ENCODE measurements around the gene STX1B. TPM values are rescaled to one million over a fixed set of nuclear protein-coding genes. Genes with fewer than 3 reads are reported as not detected.

STX1B gene
- total RNA-seq, 1 donor from 2014 or later: 0.34 TPM

- intact Hi-C loops (cut with micrococcal nuclease): no loop called here
- no peak for DNase-seq (ENCODE audit: low spot score)
- H3K9me3 Mint-ChIP-seq: no peaks in the 10 kb centered on the region
- H3K27ac Mint-ChIP-seq: no peak overlapping the region
- peaks cover 48% of the 10 kb centered on the region for H3K27me3 Mint-ChIP-seq (ENCODE audit: insufficient read depth)
- no peaks in the 10 kb centered on the region for H3K36me3 Mint-ChIP-seq (ENCODE audit: low read depth)
- H3K4me3 Mint-ChIP-seq: no peak overlapping the region
- peaks cover 5% of the 10 kb centered on the region for H3K4me1 Mint-ChIP-seq (ENCODE audit: low read depth)
These were observed 1.9 kb downstream of the STX1B start for GRCh38 chr16:31008551-31008950.

DNA sequence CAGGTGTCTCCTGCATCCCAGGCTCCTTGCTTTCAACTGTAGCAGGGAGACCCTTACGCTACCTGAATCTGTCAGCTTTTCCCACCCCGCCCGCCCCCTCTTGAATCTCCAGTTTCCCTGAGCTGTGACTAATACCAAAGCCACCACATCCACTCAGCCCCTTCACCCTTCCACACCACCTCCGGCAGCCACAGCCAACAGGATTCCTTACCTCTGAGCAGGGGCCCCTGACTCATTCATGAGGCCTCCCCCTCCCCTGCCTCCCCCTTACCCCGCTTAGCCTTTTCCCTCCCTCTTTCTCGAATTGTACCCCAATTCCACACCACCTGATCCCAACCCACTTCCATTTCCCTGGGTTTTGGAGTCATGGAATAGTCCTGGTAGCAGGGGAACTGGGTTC is 2.3 kb downstream of the STX1B start:
- Mint-ChIP-seq H3K36me3 (ENCODE audit: low read depth) (no peaks in the 10 kb centered on the region), H3K27ac (no peak overlapping the region), H3K4me1 (ENCODE audit: low read depth) (peaks cover 5% of the 10 kb centered on the region), H3K4me3 (no peak overlapping the region), H3K9me3 (no peaks in the 10 kb centered on the region), H3K27me3 (ENCODE audit: insufficient read depth) (peaks cover 45% of the 10 kb centered on the region)
- no peak for DNase-seq (ENCODE audit: low spot score)
- intact Hi-C loops (cut with micrococcal nuclease): no loop called here

GRCh38 chr16:31007684-31008083 is 2.8 kb downstream of the STX1B start:
- Mint-ChIP-seq H3K27me3 (ENCODE audit: insufficient read depth) (peaks cover 41% of the 10 kb centered on the region), H3K4me1 (ENCODE audit: low read depth) (peaks cover 5% of the 10 kb centered on the region), H3K27ac (no peak overlapping the region), H3K9me3 (no peaks in the 10 kb centered on the region), H3K36me3 (ENCODE audit: low read depth) (no peaks in the 10 kb centered on the region), H3K4me3 (no peak overlapping the region)
- intact Hi-C loops (cut with micrococcal nuclease): no loop called here
- DNase-seq (ENCODE audit: low spot score): no peak

DNA sequence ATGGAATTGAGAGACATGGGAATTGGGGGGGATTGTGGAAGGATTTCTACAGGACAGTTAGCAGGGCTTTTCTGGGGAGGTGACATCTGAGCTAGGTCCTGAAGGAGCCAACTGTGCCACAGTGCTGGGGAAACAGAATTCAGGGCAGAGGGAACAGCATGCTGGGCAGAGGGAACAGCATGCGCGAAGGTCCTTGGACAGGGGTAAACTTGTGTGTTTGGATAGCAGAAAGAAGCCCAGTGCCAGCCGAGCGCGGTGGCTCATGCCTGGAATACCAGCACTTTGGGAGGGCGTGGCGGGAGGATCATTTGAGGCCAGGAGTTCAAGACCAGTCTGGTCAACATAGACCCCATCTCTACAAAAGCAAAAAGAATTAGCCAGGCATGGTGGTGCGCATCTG is 3.8 kb downstream of the STX1B start:
- Mint-ChIP-seq H3K4me1 (ENCODE audit: low read depth) (peaks cover 5% of the 10 kb centered on the region), H3K27ac (no peak overlapping the region), H3K36me3 (ENCODE audit: low read depth) (no peaks in the 10 kb centered on the region), H3K9me3 (no peaks in the 10 kb centered on the region), H3K27me3 (ENCODE audit: insufficient read depth) (peaks cover 33% of the 10 kb centered on the region), H3K4me3 (no peak overlapping the region)
- DNase-seq (ENCODE audit: low spot score): no peak
- intact Hi-C loops (cut with micrococcal nuclease): no loop called here

GRCh38 chr16:31006086-31006385 is 4.4 kb downstream of the STX1B start:
- Mint-ChIP-seq H3K4me1 (ENCODE audit: low read depth) (peaks cover 5% of the 10 kb centered on the region), H3K9me3 (no peaks in the 10 kb centered on the region), H3K27me3 (ENCODE audit: insufficient read depth) (peaks cover 30% of the 10 kb centered on the region), H3K4me3 (no peak overlapping the region), H3K27ac (no peak overlapping the region), H3K36me3 (ENCODE audit: low read depth) (no peaks in the 10 kb centered on the region)
- intact Hi-C loops (cut with micrococcal nuclease): no loop called here
- no peak for DNase-seq (ENCODE audit: low spot score)

DNA sequence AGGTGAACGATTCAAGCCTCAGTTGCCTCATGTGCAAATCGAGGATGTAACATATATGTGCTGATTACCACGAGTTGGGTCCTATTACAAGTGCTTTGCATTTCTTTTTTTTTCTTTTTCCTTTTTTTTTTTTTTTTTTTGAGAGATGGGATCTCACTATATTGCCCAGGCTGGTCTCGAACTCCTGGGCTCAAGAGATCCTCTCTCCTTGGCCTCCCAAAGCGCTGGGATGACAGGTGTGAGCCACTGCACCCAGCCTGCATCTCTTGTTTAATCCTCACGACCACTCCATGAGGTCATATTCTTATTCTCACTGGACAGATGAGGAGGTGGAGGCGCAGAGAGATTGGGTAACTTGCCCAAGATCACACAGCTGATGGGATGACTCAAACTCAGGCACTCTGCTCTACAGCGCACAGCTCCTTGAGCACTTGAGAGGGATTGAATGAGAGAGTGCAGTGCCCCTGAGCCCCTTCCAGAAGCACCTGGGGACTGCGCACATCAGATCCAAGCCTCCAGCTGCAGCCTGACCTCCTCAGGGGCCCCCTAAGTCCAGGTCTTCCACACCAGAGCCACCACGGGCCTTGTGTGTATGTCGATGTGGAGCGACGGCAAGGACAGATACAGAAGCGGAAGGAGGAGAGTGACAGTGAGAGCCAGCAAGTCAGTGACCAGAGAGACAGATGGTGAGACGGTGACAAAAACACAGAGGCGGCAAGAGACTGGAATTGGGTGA is 4.9 kb downstream of the STX1B start:
- H3K9me3 Mint-ChIP-seq: no peaks in the 10 kb centered on the region
- peaks cover 5% of the 10 kb centered on the region for H3K4me1 Mint-ChIP-seq (ENCODE audit: low read depth)
- H3K36me3 Mint-ChIP-seq (ENCODE audit: low read depth): no peaks in the 10 kb centered on the region
- peaks cover 32% of the 10 kb centered on the region for H3K27me3 Mint-ChIP-seq (ENCODE audit: insufficient read depth)
- H3K4me3 Mint-ChIP-seq: no peak overlapping the region
- intact Hi-C loops (cut with micrococcal nuclease): no loop called here
- DNase-seq (ENCODE audit: low spot score): no peak
- no peak overlapping the region for H3K27ac Mint-ChIP-seq

GRCh38 chr16:31004658-31005057 is 5.8 kb downstream of the STX1B start:
- H3K9me3 Mint-ChIP-seq: no peaks in the 10 kb centered on the region
- intact Hi-C loops (cut with micrococcal nuclease): no loop called here
- DNase-seq (ENCODE audit: low spot score): no peak
- peaks cover 27% of the 10 kb centered on the region for H3K27me3 Mint-ChIP-seq (ENCODE audit: insufficient read depth)
- H3K4me1 Mint-ChIP-seq (ENCODE audit: low read depth): peaks cover 5% of the 10 kb centered on the region
- H3K4me3 Mint-ChIP-seq: no peak overlapping the region
- no peaks in the 10 kb centered on the region for H3K36me3 Mint-ChIP-seq (ENCODE audit: low read depth)
- no peak overlapping the region for H3K27ac Mint-ChIP-seq

DNA sequence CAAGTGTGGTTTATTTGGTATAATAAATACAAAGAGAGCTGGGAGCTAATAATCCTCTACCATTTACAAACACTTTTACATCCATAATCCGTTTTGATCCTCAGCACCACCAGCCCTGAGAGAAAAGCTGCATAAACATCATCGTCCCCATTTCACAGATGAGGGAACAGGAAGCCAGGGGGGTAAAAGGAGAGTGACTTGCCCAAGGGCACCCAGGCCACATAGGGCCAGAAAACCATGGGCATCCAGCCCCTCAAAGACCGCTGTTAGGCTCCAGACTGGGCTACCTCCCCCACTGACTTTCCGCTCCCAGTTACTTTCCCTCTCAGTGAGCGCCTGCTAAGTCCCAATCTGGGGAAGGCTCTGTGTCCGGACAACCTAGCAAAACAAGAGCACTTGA is 6.7 kb downstream of the STX1B start:
- Mint-ChIP-seq H3K4me3 (no peak overlapping the region), H3K9me3 (no peaks in the 10 kb centered on the region), H3K4me1 (ENCODE audit: low read depth) (no peaks in the 10 kb centered on the region), H3K27ac (no peak overlapping the region), H3K36me3 (ENCODE audit: low read depth) (no peaks in the 10 kb centered on the region), H3K27me3 (ENCODE audit: insufficient read depth) (peaks cover 26% of the 10 kb centered on the region)
- no peak for DNase-seq (ENCODE audit: low spot score)
- intact Hi-C loops (cut with micrococcal nuclease): no loop called here

DNA sequence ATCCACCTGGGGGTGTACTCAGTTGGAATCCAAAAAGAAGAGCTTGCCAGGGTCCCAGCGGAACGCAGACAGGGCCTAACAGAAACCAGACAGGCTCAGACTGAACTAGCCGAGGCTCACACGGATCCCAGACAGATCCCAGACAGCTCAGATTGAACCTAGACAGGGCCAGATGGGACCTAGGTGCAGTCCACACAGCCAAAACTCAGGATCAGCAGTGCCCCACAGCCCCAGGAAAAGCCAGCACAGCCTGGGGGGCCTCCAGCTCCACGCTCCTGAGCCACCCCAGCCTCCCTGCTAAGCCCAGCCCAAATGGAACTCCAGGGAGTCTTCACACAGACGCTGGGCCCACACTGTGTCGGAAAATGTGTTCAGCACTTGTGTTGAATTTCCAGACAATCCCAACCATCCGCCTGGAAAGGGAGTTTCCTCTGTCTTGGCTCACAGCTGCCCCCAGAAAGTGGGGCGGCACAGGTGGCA is 7.5 kb downstream of the STX1B start:
- Mint-ChIP-seq H3K36me3 (ENCODE audit: low read depth) (no peaks in the 10 kb centered on the region), H3K9me3 (no peaks in the 10 kb centered on the region)
- intact Hi-C loops (cut with micrococcal nuclease): no loop called here

GRCh38 chr16:31002250-31002700 is 8.2 kb downstream of the STX1B start:
- no peaks in the 10 kb centered on the region for H3K4me1 Mint-ChIP-seq (ENCODE audit: low read depth)
- DNase-seq (ENCODE audit: low spot score): no peak
- no peaks in the 10 kb centered on the region for H3K36me3 Mint-ChIP-seq (ENCODE audit: low read depth)
- intact Hi-C loops (cut with micrococcal nuclease): no loop called here
- H3K4me3 Mint-ChIP-seq: no peak overlapping the region
- H3K27ac Mint-ChIP-seq: no peak overlapping the region
- peaks cover 27% of the 10 kb centered on the region for H3K27me3 Mint-ChIP-seq (ENCODE audit: insufficient read depth)
- no peaks in the 10 kb centered on the region for H3K9me3 Mint-ChIP-seq

More for the DNA sequence above, 7.5 kb downstream of the STX1B start:
- no peak overlapping the region for H3K4me3 Mint-ChIP-seq
- DNase-seq (ENCODE audit: low spot score): no peak
- H3K27ac Mint-ChIP-seq: no peak overlapping the region
- H3K27me3 Mint-ChIP-seq (ENCODE audit: insufficient read depth): peaks cover 26% of the 10 kb centered on the region
- H3K4me1 Mint-ChIP-seq (ENCODE audit: low read depth): no peaks in the 10 kb centered on the region

GRCh38 chr16:31001507-31002249 is 8.8 kb downstream of the STX1B start:
- H3K27me3 Mint-ChIP-seq (ENCODE audit: insufficient read depth): peaks cover 25% of the 10 kb centered on the region
- no peaks in the 10 kb centered on the region for H3K9me3 Mint-ChIP-seq
- DNase-seq (ENCODE audit: low spot score): no peak
- H3K4me3 Mint-ChIP-seq: no peak overlapping the region
- H3K36me3 Mint-ChIP-seq (ENCODE audit: low read depth): no peaks in the 10 kb centered on the region
- intact Hi-C loops (cut with micrococcal nuclease): no loop called here
- H3K27ac Mint-ChIP-seq: no peak overlapping the region
- H3K4me1 Mint-ChIP-seq (ENCODE audit: low read depth): no peaks in the 10 kb centered on the region

GRCh38 chr16:31000671-31001382 is 9.6 kb downstream of the STX1B start:
- H3K9me3 Mint-ChIP-seq: no peaks in the 10 kb centered on the region
- intact Hi-C loops (cut with micrococcal nuclease): no loop called here
- H3K27me3 Mint-ChIP-seq (ENCODE audit: insufficient read depth): peaks cover 23% of the 10 kb centered on the region
- no peak overlapping the region for H3K27ac Mint-ChIP-seq
- H3K4me3 Mint-ChIP-seq: no peak overlapping the region
- H3K36me3 Mint-ChIP-seq (ENCODE audit: low read depth): no peaks in the 10 kb centered on the region
- DNase-seq (ENCODE audit: low spot score): no peak
- peaks cover 5% of the 10 kb centered on the region for H3K4me1 Mint-ChIP-seq (ENCODE audit: low read depth)

All from activated T-helper 1 cell treated with anti-CD3 and anti-CD28 coated beads, Interleukin-12 subunit alpha, Interleukin-12 subunit beta, Interleukin-2, Interleukin-4 antibody, amounts not matched to agents 30 ng/mL and 10 ng/mL and 1 ng/mL, durations not matched to agents 14 hours and 24 hours and 36 hours (primary cell).